Mucosa of descending colon (tissue), 3 donors: ENCODE measurements around the gene NDFIP2. TPM values are rescaled to one million over a fixed set of nuclear protein-coding genes. Genes with fewer than 3 reads are reported as not detected.
"Not testable (repeated sequence)": the region's sequence is repeated elsewhere in the genome, so short reads cannot be mapped to it uniquely, and the experiment has no call there.

ENCODE experiments used
- ATAC-seq: fragments of 200-7000 bp; cut with Tn5 transposase; one replicate; pipeline ENCODE4 v1.9.1; 2020; ENCODE audit warnings: mild to moderate bottlenecking, moderate library complexity
- DNase-seq, 3 donors: peaks; one replicate each; pipeline ENCODE4 v3.0.0-alpha.2; 2020
- H3K36me3 ChIP-seq: fragments of 200-600 bp; one replicate; pipeline ENCODE4 v1.8.0; 2021; ENCODE audit warnings: low read depth, mild to moderate bottlenecking
- H3K4me1 ChIP-seq: fragments of 200-600 bp; one replicate; pipeline ENCODE4 v1.8.0; 2021; ENCODE audit warnings: low read depth, mild to moderate bottlenecking
- H3K4me3 ChIP-seq: fragments of 200-600 bp; one replicate; pipeline ENCODE4 v1.8.0; 2021; ENCODE audit warnings: mild to moderate bottlenecking
- H3K9me3 ChIP-seq: fragments of 200-600 bp; one replicate; pipeline ENCODE4 v1.8.0; 2021; ENCODE audit warnings: mild to moderate bottlenecking
- intact Hi-C, 2 donors: fragments of 100-400 bp; cut with DNase I in 1 of 2; cut with micrococcal nuclease in 1 of 2; formaldehyde crosslinking; loops; one replicate each; pipeline versions ENCODE4 v1.11.0 to v1.11.1; 2022; cut with DNase I, micrococcal nuclease
- total RNA-seq, 3 donors: library from RNA; stranded (reverse); fragmentation: NEBNext Ultra II Directional in 2 of 3; extraction: Animal tissue kit (Norgen Biotek cat#: 25700) in 2 of 3; gene quantifications; one replicate each; pipeline versions ENCODE4 v1.2.1 to v1.2.4, GENCODE V29; 2021 to 2023
- TF ChIP-seq, protein P1 (sequence below): fragments of 200-600 bp; IDR thresholded peaks from one replicate; pipeline ENCODE4 v1.8.0; 2022; ENCODE audit warnings: antibody characterized with exemption, mild to moderate bottlenecking
- donor health status: DM: no; HTN: no; CAD: no; lungs with moderate emphysema.
- donor health status: DM: no; HTN: no; CAD: no.
- donor health status: DM: no; HTN: yes; CAD: no.

The NDFIP2 gene
- total RNA-seq, 3 donors from 2014 or later, result 64.9 to 141 (median 136) TPM

DNA sequence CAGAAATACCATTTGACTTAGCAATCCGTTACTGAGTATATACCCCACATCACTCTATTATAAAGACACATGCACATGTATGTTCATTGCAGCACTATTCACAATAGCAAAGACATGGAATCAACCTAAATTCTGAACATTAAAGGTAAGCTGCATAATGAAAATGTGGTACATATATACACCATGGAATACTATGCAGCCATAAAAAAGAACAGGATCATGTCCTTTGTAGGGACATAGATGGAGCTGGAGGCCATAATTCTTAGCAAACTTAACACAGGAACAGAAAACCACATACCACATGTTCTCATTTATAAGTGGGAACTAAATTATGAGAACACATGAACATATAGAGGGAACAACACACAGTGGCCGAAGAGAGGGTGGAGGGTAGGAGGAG is 85.2 kb downstream of the NDFIP2 start:
- no peak for DNase-seq
- H3K4me1 ChIP-seq, result no peaks in the 10 kb centered on the region
- intact Hi-C loops, result no loop called here
- no peak overlapping the region for H3K4me3 ChIP-seq
- ATAC-seq, result no peak
- TF ChIP-seq, protein P1, sequence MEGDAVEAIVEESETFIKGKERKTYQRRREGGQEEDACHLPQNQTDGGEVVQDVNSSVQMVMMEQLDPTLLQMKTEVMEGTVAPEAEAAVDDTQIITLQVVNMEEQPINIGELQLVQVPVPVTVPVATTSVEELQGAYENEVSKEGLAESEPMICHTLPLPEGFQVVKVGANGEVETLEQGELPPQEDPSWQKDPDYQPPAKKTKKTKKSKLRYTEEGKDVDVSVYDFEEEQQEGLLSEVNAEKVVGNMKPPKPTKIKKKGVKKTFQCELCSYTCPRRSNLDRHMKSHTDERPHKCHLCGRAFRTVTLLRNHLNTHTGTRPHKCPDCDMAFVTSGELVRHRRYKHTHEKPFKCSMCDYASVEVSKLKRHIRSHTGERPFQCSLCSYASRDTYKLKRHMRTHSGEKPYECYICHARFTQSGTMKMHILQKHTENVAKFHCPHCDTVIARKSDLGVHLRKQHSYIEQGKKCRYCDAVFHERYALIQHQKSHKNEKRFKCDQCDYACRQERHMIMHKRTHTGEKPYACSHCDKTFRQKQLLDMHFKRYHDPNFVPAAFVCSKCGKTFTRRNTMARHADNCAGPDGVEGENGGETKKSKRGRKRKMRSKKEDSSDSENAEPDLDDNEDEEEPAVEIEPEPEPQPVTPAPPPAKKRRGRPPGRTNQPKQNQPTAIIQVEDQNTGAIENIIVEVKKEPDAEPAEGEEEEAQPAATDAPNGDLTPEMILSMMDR, result no peak
- peaks cover 34% of the 10 kb centered on the region for H3K9me3 ChIP-seq
- no peaks in the 10 kb centered on the region for H3K36me3 ChIP-seq

DNA sequence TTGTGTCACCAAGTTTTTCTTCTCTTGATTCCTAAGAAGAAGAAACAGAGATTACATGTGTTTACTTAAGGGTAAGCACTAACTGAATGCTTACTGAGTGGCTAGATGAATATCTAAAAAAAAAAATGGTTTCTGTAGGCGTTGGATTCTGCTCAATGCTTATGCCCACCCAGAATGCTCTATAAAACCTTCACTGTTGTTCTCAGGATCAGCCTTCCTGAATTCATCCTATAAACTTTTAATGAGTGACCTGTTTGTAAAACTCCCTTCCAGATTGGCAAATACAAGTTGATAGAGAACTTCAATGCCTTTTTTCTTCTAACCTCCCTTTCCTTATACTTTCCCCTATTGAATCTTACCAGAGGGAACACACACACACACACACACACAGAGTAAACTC is 90.2 kb downstream of the NDFIP2 start:
- Histone ChIP-seq H3K4me3 (no peak overlapping the region), H3K4me1 (no peaks in the 10 kb centered on the region), H3K9me3 (peaks cover under 1% of the 10 kb centered on the region), H3K36me3 (no peaks in the 10 kb centered on the region)
- TF ChIP-seq, protein P1, result no peak
- ATAC-seq (no peak), DNase-seq (no peak)
- intact Hi-C loops, result no loop called here

DNA sequence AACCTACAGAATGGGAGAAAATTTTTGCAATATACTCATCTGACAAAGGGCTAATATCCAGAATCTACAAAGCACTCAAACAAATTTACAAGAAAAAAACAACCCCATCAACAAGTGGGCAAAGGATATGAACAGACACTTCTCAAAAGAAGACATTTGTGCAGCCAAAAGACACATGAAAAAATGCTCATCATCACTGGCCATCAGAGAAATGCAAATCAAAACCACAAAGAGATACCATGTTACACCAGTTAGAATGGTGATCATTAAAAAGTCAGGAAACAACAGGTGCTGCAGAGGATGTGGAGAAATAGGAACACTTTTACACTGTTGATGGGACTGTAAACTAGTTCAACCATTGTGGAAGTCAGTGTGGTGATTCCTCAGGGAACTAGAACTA is 92.9 kb downstream of the NDFIP2 start:
- ATAC-seq, DNase-seq, intact Hi-C loops, H3K4me1 ChIP-seq, H3K36me3 ChIP-seq, H3K4me3 ChIP-seq, H3K9me3 ChIP-seq: not testable (repeated sequence)

DNA sequence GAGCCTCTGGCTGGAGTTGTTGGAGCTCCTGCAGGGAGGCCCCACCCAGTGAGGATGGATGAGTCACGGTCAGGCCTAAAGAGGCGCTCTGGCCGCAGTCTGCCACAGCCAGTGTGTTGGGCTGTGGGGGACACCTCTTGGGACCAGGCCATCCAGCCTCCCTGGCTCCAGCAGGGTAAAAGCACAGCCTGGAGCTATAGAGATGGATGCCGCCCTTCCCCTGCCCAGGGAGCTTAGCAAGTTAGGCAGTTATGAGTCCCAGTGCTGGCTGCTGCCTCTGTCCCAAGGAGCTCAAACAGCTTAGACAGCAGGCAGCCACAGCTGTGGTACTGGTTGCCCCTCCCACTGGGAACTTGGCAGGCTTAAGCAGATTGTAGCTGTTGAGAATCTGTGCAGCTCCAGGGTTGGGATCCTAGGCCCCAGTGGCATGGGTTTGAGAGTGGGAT is 100.9 kb downstream of the NDFIP2 start:
- peaks cover 6% of the 10 kb centered on the region for H3K9me3 ChIP-seq
- H3K4me3 ChIP-seq, result no peak overlapping the region
- DNase-seq, result peak in 1 of 3 donors; percentile 37
- ATAC-seq, result no peak
- H3K4me1 ChIP-seq, result no peaks in the 10 kb centered on the region
- intact Hi-C loops, result no loop called here
- no peaks in the 10 kb centered on the region for H3K36me3 ChIP-seq
- TF ChIP-seq, protein P1, result no peak

DNA sequence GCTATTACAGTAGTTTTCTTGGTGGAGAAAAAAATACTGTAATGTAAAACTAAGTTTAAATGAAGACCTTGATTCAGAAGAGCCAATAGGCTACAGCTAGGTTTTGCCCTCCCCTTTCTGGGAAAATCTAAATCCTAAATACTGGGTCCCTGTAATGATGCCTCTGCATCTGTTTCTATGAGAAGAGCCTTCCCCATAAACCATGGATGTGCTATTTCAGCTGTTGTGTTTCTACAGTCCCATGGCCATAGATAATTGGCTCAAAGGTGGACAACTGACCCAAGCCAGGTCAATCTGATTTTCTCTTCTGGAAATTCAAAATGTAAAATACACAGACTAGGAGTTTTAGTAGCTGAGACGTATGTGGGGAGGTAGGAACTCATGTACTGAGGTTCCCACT is 101.9 kb downstream of the NDFIP2 start:
- DNase-seq (no peak), ATAC-seq (no peak)
- TF ChIP-seq, protein P1, result no peak
- intact Hi-C loops, result no loop called here
- H3K4me1 ChIP-seq, result no peaks in the 10 kb centered on the region
- no peaks in the 10 kb centered on the region for H3K36me3 ChIP-seq
- H3K9me3 ChIP-seq, result peaks cover 2% of the 10 kb centered on the region
- no peak overlapping the region for H3K4me3 ChIP-seq

DNA sequence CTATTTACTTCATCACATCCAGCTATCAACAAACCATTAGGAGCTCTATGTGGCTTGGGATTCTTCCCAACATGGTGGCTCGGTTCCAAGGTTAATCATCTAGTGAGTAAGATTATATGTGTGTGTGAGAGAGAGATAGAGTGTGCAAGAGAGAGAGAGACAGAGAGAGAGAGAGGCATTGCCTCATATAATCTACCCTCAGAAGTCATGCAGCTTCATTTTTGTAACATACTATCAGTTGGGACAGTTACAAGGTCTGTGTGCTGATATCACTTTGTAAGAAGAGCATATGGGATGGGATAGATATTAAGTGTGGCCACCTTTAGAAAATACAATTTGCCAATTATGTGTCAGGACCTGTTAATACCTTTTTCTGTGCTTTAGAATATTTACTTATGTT is 104.1 kb downstream of the NDFIP2 start:
- TF ChIP-seq, protein P1, result no peak
- Histone ChIP-seq H3K4me1 (no peaks in the 10 kb centered on the region), H3K9me3 (peaks cover 2% of the 10 kb centered on the region), H3K36me3 (no peaks in the 10 kb centered on the region), H3K4me3 (no peak overlapping the region)
- DNase-seq, result no peak
- ATAC-seq, result no peak
- intact Hi-C loops, result no loop called here
